Measurements from ENCODE around the gene NKAIN4.

Gene NKAIN4

DNA sequence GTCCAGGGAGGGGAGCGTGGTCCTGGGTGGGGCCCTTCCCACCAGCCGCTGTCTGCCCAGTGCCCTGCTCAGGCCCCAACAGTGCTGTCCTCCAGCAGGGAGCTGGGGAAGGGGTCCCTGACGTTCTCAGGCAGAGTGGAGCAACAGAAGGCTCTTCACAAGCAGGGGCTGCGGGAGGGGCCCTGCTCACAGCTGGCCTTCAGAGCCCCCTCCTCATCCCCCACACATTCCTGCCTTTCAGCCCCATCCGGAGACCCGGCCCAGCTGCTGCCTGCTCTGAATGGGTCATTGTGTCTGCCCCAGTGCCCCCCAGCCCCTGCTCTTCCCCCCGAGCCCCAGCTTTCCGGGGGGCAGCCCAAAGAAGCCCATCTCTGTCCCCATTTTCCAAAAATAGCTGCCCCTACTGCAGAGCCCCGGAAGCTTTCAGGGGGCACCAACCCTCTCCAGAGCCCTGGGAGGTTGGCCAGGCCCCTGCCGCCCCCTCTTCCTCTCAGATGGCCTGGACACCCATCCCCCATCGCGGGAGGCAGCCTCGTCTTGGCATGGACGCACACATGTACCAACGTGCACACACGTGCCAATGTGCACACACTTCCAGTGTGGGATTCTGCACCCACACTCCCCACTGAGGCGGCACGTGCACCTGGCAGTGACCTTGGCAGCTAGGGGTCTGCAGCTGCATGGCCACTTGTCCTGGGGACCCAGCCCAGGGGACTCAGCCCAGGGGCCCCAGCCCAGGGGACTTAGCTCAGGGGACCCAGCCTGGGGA, 42.5 kb upstream of the NKAIN4 start:
- no peak for DNase-seq (ENCODE audit: extremely low read depth, low read depth)
- TF ChIP-seq, protein P1, sequence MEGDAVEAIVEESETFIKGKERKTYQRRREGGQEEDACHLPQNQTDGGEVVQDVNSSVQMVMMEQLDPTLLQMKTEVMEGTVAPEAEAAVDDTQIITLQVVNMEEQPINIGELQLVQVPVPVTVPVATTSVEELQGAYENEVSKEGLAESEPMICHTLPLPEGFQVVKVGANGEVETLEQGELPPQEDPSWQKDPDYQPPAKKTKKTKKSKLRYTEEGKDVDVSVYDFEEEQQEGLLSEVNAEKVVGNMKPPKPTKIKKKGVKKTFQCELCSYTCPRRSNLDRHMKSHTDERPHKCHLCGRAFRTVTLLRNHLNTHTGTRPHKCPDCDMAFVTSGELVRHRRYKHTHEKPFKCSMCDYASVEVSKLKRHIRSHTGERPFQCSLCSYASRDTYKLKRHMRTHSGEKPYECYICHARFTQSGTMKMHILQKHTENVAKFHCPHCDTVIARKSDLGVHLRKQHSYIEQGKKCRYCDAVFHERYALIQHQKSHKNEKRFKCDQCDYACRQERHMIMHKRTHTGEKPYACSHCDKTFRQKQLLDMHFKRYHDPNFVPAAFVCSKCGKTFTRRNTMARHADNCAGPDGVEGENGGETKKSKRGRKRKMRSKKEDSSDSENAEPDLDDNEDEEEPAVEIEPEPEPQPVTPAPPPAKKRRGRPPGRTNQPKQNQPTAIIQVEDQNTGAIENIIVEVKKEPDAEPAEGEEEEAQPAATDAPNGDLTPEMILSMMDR (IDR thresholded peaks at IDR 0.05; ENCODE audit: low read depth, low read length) = no peak

DNA sequence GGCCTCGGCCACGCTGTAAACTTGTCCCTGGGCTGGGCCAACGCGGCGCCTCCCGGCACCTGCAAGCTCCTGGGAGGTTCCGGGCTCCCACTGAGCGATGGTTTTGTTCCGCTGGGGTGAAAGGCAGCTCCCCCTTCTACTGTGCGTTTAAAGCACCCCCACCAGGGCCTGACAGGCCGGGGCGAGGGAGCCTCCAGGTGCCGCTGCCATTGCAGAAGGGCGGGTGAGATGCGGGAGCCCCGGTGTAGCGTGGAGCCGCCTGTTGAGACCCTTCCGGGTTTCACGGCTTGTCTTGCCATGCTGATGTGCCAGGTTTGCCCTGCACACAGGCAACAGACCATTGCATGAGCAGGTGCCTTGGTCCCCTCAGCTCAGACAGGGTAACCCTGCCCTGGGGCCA, 41.6 kb upstream of the NKAIN4 start:
- TF ChIP-seq, protein P1 (IDR thresholded peaks at IDR 0.05; ENCODE audit: low read depth, low read length) = no peak
- DNase-seq (ENCODE audit: extremely low read depth, low read depth) = no peak

DNA sequence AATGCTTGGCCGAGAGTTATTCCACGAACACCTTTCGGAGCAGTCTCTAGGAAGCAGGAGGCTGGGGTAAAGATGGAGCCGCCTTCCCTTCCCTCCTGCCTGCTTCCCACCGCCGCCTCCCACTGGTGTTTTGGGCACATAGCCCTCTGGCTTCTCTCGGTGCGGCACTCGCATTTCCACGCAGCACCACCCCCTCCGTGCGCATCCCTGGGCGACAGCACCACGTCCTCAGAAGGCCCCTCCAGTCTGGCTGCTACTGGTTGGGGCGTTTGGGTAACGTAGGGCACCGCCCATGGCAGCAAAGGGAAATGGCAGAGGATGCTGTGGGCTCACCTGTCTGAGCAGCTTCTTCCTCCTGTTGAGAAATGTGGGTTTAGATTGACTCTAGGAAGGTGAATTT, 41.2 kb upstream of the NKAIN4 start:
- TF ChIP-seq, protein P1 (IDR thresholded peaks at IDR 0.05; ENCODE audit: low read depth, low read length) = no peak
- DNase-seq (ENCODE audit: extremely low read depth, low read depth) = no peak

DNA sequence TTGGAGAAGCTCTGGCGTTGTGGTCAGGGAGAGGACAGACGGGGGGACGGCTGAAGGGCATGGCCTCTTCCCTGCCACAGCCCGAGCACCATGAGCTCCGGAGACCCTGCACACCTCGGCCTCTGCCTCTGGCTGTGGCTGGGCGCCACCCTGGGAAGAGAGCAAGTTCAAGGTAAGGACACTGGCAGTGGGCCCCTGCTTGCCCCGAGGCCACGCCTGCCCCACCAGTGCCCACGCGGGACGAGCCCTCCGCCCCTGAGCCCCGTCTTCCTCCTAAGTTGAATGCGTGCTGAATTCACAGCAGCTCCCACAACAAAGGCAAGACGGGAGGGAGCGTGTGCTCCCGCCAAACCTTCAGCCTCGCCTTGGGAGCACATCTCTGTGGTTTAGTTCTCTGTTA, 40.8 kb upstream of the NKAIN4 start:
- TF ChIP-seq, protein P1 (IDR thresholded peaks at IDR 0.05; ENCODE audit: low read depth, low read length) = no peak
- no peak for DNase-seq (ENCODE audit: extremely low read depth, low read depth)

DNA sequence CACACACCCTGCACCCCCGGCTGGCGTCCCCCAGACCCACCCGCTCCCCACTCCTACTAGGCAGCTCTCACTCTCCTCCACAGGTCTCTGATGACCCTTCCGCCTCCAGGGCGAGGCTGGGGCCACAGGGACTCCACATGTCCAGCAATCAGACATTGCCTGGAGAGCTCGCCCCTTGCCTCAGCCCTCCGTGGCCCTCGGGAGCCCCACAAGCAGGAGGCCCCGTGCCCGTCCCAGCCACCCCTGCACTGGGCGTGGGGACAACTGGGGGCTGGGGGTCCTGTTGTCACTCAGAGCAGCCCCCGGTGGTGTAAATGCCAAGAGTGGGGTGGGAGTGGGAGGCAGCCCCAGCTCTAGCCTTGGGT, 40.3 kb upstream of the NKAIN4 start:
- DNase-seq (ENCODE audit: extremely low read depth, low read depth) = no peak
- TF ChIP-seq, protein P1 (IDR thresholded peaks at IDR 0.05; ENCODE audit: low read depth, low read length) = no peak

- TF ChIP-seq, protein P1 (IDR thresholded peaks at IDR 0.05; ENCODE audit: low read depth, low read length) = no peak
- DNase-seq (ENCODE audit: extremely low read depth, low read depth) = no peak
Measured at GRCh38 chr20:63293871-63294535, 39.7 kb upstream of the NKAIN4 start.

- no peak for DNase-seq (ENCODE audit: extremely low read depth, low read depth)
- TF ChIP-seq, protein P1 (IDR thresholded peaks at IDR 0.05; ENCODE audit: low read depth, low read length) = no peak
Measured at GRCh38 chr20:63293456-63293855, 39.2 kb upstream of the NKAIN4 start.
